HepG2 (cell line): ENCODE results near the gene PIEZO1. TPM values are rescaled to one million over a fixed set of nuclear protein-coding genes. Genes with fewer than 3 reads are reported as not detected.
A peak's percentile ranks its signal among the peaks of the same experiment; 100 is the strongest.

Experiments
- AFF4 ChIP-seq: sonication (generic); formaldehyde crosslinking; IDR thresholded peaks from 2 replicates; pipeline ENCODE4 v1.4.0; 2020; ENCODE audit warnings: missing genetic modification reagents
- AGO2 ChIP-seq: fragments of 200-400 bp; formaldehyde crosslinking; optimal IDR thresholded peaks from 2 replicates; pipeline ENCODE3; 2017; ENCODE audit warnings: mild to moderate bottlenecking, low read depth, low read length, moderate library complexity
- BHLHE40 ChIP-seq: IDR thresholded peaks from 2 replicates; pipeline ENCODE4 v1.6.1; 2011; ENCODE audit warnings: low read length, improper control_type of control experiment
- BRCA1 ChIP-seq: sonication (generic); formaldehyde crosslinking; IDR thresholded peaks from 2 replicates; pipeline ENCODE4 v1.4.0; 2020; ENCODE audit warnings: missing genetic modification reagents
- BRF2 ChIP-seq: sonication (generic); formaldehyde crosslinking; IDR thresholded peaks from 2 replicates; pipeline ENCODE4 v1.8.1; 2022; ENCODE audit warnings: mild to moderate bottlenecking, missing genetic modification reagents
- CBX5 ChIP-seq: sonication (generic); formaldehyde crosslinking; IDR thresholded peaks from 2 replicates; pipeline ENCODE4 v1.4.0; 2020; ENCODE audit warnings: missing genetic modification reagents, borderline replicate concordance
- ETV6 ChIP-seq: sonication (generic); formaldehyde crosslinking; conservative IDR thresholded peaks from 2 replicates; pipeline ENCODE4 v1.4.0; 2020; ENCODE audit warnings: missing genetic modification reagents
- GATAD1 ChIP-seq: IDR thresholded peaks from 2 replicates; pipeline ENCODE4 v1.6.1; 2016; ENCODE audit warnings: missing genetic modification reagents, missing compliant biosample characterization
- HES4 ChIP-seq: sonication (generic); formaldehyde crosslinking; IDR thresholded peaks from 2 replicates; pipeline ENCODE4 v1.9.0; 2021; ENCODE audit warnings: mild to moderate bottlenecking, missing genetic modification reagents, borderline replicate concordance
- MAFF ChIP-seq: IDR thresholded peaks from 2 replicates; pipeline ENCODE4 v1.6.1; 2011; ENCODE audit warnings: low read depth, low read length, improper control_type of control experiment
- MLLT10 ChIP-seq: sonication (generic); formaldehyde crosslinking; IDR thresholded peaks from 2 replicates; pipeline ENCODE4 v1.4.0; 2020; ENCODE audit warnings: missing genetic modification reagents
- NFRKB ChIP-seq: fragments of 450-650 bp; IDR thresholded peaks from 2 replicates; pipeline ENCODE4 v1.6.1; 2017
- POGZ ChIP-seq: sonication (generic); formaldehyde crosslinking; IDR thresholded peaks from 2 replicates; pipeline ENCODE4 v1.4.0; 2020; ENCODE audit warnings: mild to moderate bottlenecking, missing genetic modification reagents
- RAD21 ChIP-seq: fragments of 450-650 bp; formaldehyde crosslinking; IDR thresholded peaks from 2 replicates; pipeline ENCODE4 v1.5.0; 2020; ENCODE audit warnings: mild to moderate bottlenecking
- RBM22 ChIP-seq: fragments of 200-400 bp; formaldehyde crosslinking; optimal IDR thresholded peaks from 2 replicates; pipeline ENCODE3; 2017; ENCODE audit warnings: mild to moderate bottlenecking, low read length, moderate library complexity
- RFX1 ChIP-seq: fragments of 450-650 bp; IDR thresholded peaks from 2 replicates; pipeline ENCODE4 v1.6.1; 2017
- THRA ChIP-seq: sonication (generic); formaldehyde crosslinking; IDR thresholded peaks from 2 replicates; pipeline ENCODE4 v1.4.0; 2020; ENCODE audit warnings: missing genetic modification reagents, borderline replicate concordance
- ZKSCAN8 ChIP-seq: IDR thresholded peaks from 2 replicates; pipeline ENCODE4 v1.6.1; 2016; ENCODE audit warnings: borderline replicate concordance, missing genetic modification reagents, missing compliant biosample characterization
- ZNF34 ChIP-seq: sonication (generic); formaldehyde crosslinking; IDR thresholded peaks from 2 replicates; pipeline ENCODE4 v1.4.0; 2020; ENCODE audit warnings: mild to moderate bottlenecking, missing genetic modification reagents, borderline replicate concordance
- ZNF430 ChIP-seq: sonication (generic); formaldehyde crosslinking; IDR thresholded peaks from 2 replicates; pipeline ENCODE4 v1.9.0; 2021; ENCODE audit warnings: mild to moderate bottlenecking, missing genetic modification reagents
- ZNF746 ChIP-seq: sonication (generic); formaldehyde crosslinking; IDR thresholded peaks from 2 replicates; pipeline ENCODE4 v1.8.0; 2022; ENCODE audit warnings: mild to moderate bottlenecking, missing genetic modification reagents
- ZUFSP ChIP-seq: sonication (generic); formaldehyde crosslinking; IDR thresholded peaks from 2 replicates; pipeline ENCODE4 v1.9.0; 2021; ENCODE audit warnings: missing genetic modification reagents, mild to moderate bottlenecking, borderline replicate concordance
- polyA plus RNA-seq, 8 experiments: library from polyadenylated mRNA; depleted of rRNA in 3 of 8; stranded (reverse) in 7 of 8; unstranded in 1 of 8; fragments of >200 nt; fragmentation: Illumina TruSeq in 4 of 8; extraction: Trizol in 4 of 8; gene quantifications; 2 replicates each; pipeline versions ENCODE4 v1.2.1 to v1.2.3, GENCODE V29; 2011 to 2016; ENCODE audit warnings: low read depth in 4 of 8, missing spikeins in 1 of 8, mixed read lengths in 1 of 8; ENCODE audit not compliant: insufficient read depth in 1 of 8
- total RNA-seq, 5 experiments: library from RNA; depleted of rRNA; stranded (reverse); fragments of >200 nt; fragmentation: Illumina TruSeq; extraction: Trizol; gene quantifications; 2 replicates each; pipeline ENCODE4 v1.2.3, GENCODE V29; 2016; ENCODE audit warnings: low read depth in 1 of 5

The PIEZO1 gene
- total and polyA plus RNA-seq, 2 of the 13 experiments (the other 11 are each of a cell fraction or from before 2014, with no cell fraction given), result 67.9 to 85.0 TPM

- TF ChIP-seq ZKSCAN8 (CRISPR knock-in tag) (no peak), CBX5 (CRISPR knock-in tag) (no peak), RFX1 (no peak), POGZ (CRISPR knock-in tag) (peak; percentile 71), RBM22 (no peak), ETV6 (CRISPR knock-in tag) (peak; percentile 26), MLLT10 (CRISPR knock-in tag) (no peak), ZNF34 (CRISPR knock-in tag) (peak; percentile 96), ZNF746 (no peak), BRCA1 (CRISPR knock-in tag) (peak; percentile 83; the same call in 1 of the 2 replicates), GATAD1 (CRISPR knock-in tag) (peak; percentile 97), MAFF (no peak), AFF4 (CRISPR knock-in tag) (no peak), NFRKB (no peak), THRA (CRISPR knock-in tag) (no peak), BRF2 (CRISPR knock-in tag) (no peak; the same call in 1 of the 2 replicates), AGO2 (no peak), RAD21 (CRISPR knock-in tag) (peak; percentile 24; the same call in 1 of the 2 replicates), BHLHE40 (peak; percentile 66), HES4 (peak; percentile 65; the same call in 1 of the 2 replicates), ZUFSP (no peak), ZNF430 (CRISPR knock-in tag) (peak; percentile 68; the same call in 1 of the 2 replicates)
Measured at GRCh38 chr16:88706229-88706964, 78.6 kb downstream of the PIEZO1 start, which contains the start of the genes CTU2 and RNF166 (continued).
